ENCODE data around the gene NXPH1. TPM values are rescaled to one million over a fixed set of nuclear protein-coding genes. Genes with fewer than 3 reads are reported as not detected.

Gene NXPH1
- total and polyA plus RNA-seq, 2 experiments from 2014 or later = not detected

GRCh38 chr7:8436965-8437364 is 3.6 kb downstream of the NXPH1 start:
- H3K9me3 ChIP-seq (ENCODE audit: low read depth) = no peaks in the 10 kb centered on the region
- H3K36me3 ChIP-seq (ENCODE audit: low read depth) = no peaks in the 10 kb centered on the region
- no peak overlapping the region for H2AFZ ChIP-seq
- no peaks in the 10 kb centered on the region for H3F3A ChIP-seq (ENCODE audit: insufficient read depth)
- H3K4me1 ChIP-seq (ENCODE audit: insufficient read depth) = no peaks in the 10 kb centered on the region
- TF ChIP-seq EZH2phosphoT487 (IDR thresholded peaks at IDR 0.05; ENCODE audit: insufficient read depth, low read depth) (no peak), EZH2 (IDR thresholded peaks at IDR 0.05; ENCODE audit: insufficient read depth, poor library complexity, severe bottlenecking) (no peak)
- no peaks in the 10 kb centered on the region for H3K9me2 ChIP-seq (ENCODE audit: insufficient read depth)
- H3K4me2 ChIP-seq (ENCODE audit: unreplicated experiment) = no peak overlapping the region
- no peaks in the 10 kb centered on the region for H3K79me2 ChIP-seq (ENCODE audit: insufficient read depth)
- no peak overlapping the region for H3K9ac ChIP-seq
- H3K4me3 ChIP-seq = no peak overlapping the region
- no peaks in the 10 kb centered on the region for H4K20me1 ChIP-seq (ENCODE audit: insufficient read depth)
- in situ Hi-C loops (cut with MboI) = no loop called here
- peaks cover 66% of the 10 kb centered on the region for H3K27me3 ChIP-seq (replicated peaks; ENCODE audit: insufficient read depth)
- WGBS, 2 experiments (ENCODE audit: low coverage in 1 of 2, low lambda C conversion rate in 2 of 2, missing lambda C conversion rate in 2 of 2) = 4 to 5% methylated on average over 15 of the region's 15 CpGs
- DNase-seq = peak; percentile 12
- H3K27ac ChIP-seq = no peak overlapping the region

GRCh38 chr7:8437606-8438005 is 4.2 kb downstream of the NXPH1 start:
- in situ Hi-C loops (cut with MboI) = no loop called here
- no peaks in the 10 kb centered on the region for H3K4me1 ChIP-seq (ENCODE audit: insufficient read depth)
- no peaks in the 10 kb centered on the region for H3K79me2 ChIP-seq (ENCODE audit: insufficient read depth)
- no peak overlapping the region for H3K9ac ChIP-seq
- no peak overlapping the region for H3K27ac ChIP-seq
- peaks cover 65% of the 10 kb centered on the region for H3K27me3 ChIP-seq (replicated peaks; ENCODE audit: insufficient read depth)
- no peaks in the 10 kb centered on the region for H3K9me2 ChIP-seq (ENCODE audit: insufficient read depth)
- H2AFZ ChIP-seq = no peak overlapping the region
- DNase-seq = no peak
- WGBS, 2 experiments (ENCODE audit: low coverage in 1 of 2, low lambda C conversion rate in 2 of 2, missing lambda C conversion rate in 2 of 2) = 6 to 7% methylated on average over 8 of the region's 8 CpGs
- no peaks in the 10 kb centered on the region for H3K9me3 ChIP-seq (ENCODE audit: low read depth)
- H3K4me2 ChIP-seq (ENCODE audit: unreplicated experiment) = no peak overlapping the region
- no peaks in the 10 kb centered on the region for H4K20me1 ChIP-seq (ENCODE audit: insufficient read depth)
- no peak for TF ChIP-seq EZH2 (IDR thresholded peaks at IDR 0.05; ENCODE audit: insufficient read depth, poor library complexity, severe bottlenecking)
- no peak for TF ChIP-seq EZH2phosphoT487 (IDR thresholded peaks at IDR 0.05; ENCODE audit: insufficient read depth, low read depth)
- no peaks in the 10 kb centered on the region for H3K36me3 ChIP-seq (ENCODE audit: low read depth)
- H3F3A ChIP-seq (ENCODE audit: insufficient read depth) = no peaks in the 10 kb centered on the region
- H3K4me3 ChIP-seq = no peak overlapping the region

GRCh38 chr7:8440670-8441069 is 7.3 kb downstream of the NXPH1 start:
- H3F3A ChIP-seq (ENCODE audit: insufficient read depth) = no peaks in the 10 kb centered on the region
- DNase-seq = no peak
- no peaks in the 10 kb centered on the region for H3K9me3 ChIP-seq (ENCODE audit: low read depth)
- H3K79me2 ChIP-seq (ENCODE audit: insufficient read depth) = no peaks in the 10 kb centered on the region
- WGBS, 2 experiments (ENCODE audit: low coverage in 1 of 2, low lambda C conversion rate in 2 of 2, missing lambda C conversion rate in 2 of 2) = 3 to 8% methylated on average over 8 of the region's 8 CpGs
- no peaks in the 10 kb centered on the region for H3K36me3 ChIP-seq (ENCODE audit: low read depth)
- no peak for TF ChIP-seq EZH2 (IDR thresholded peaks at IDR 0.05; ENCODE audit: insufficient read depth, poor library complexity, severe bottlenecking)
- H4K20me1 ChIP-seq (ENCODE audit: insufficient read depth) = no peaks in the 10 kb centered on the region
- H3K27ac ChIP-seq = no peak overlapping the region
- no peak overlapping the region for H2AFZ ChIP-seq
- no peak overlapping the region for H3K4me3 ChIP-seq
- no peaks in the 10 kb centered on the region for H3K9me2 ChIP-seq (ENCODE audit: insufficient read depth)
- no peak overlapping the region for H3K9ac ChIP-seq
- H3K4me2 ChIP-seq (ENCODE audit: unreplicated experiment) = no peak overlapping the region
- H3K27me3 ChIP-seq (replicated peaks; ENCODE audit: insufficient read depth) = peaks cover 34% of the 10 kb centered on the region
- H3K4me1 ChIP-seq (ENCODE audit: insufficient read depth) = no peaks in the 10 kb centered on the region
- in situ Hi-C loops (cut with MboI) = no loop called here

- Histone ChIP-seq H2AFZ (no peak overlapping the region), H3K27me3 (replicated peaks; ENCODE audit: insufficient read depth) (peaks cover 27% of the 10 kb centered on the region), H3K4me2 (ENCODE audit: unreplicated experiment) (no peak overlapping the region), H3K9ac (no peak overlapping the region), H3K27ac (no peak overlapping the region), H3K4me3 (no peak overlapping the region), H3K79me2 (ENCODE audit: insufficient read depth) (no peaks in the 10 kb centered on the region), H3K36me3 (ENCODE audit: low read depth) (no peaks in the 10 kb centered on the region), H3K9me3 (ENCODE audit: low read depth) (no peaks in the 10 kb centered on the region), H4K20me1 (ENCODE audit: insufficient read depth) (no peaks in the 10 kb centered on the region), H3K4me1 (ENCODE audit: insufficient read depth) (no peaks in the 10 kb centered on the region), H3F3A (ENCODE audit: insufficient read depth) (no peaks in the 10 kb centered on the region), H3K9me2 (ENCODE audit: insufficient read depth) (no peaks in the 10 kb centered on the region)
- in situ Hi-C loops (cut with MboI) = no loop called here
- WGBS, 2 experiments (ENCODE audit: low coverage in 1 of 2, low lambda C conversion rate in 2 of 2, missing lambda C conversion rate in 2 of 2) = 4 to 7% methylated on average over 41 to 42 of the region's 42 CpGs
- TF ChIP-seq EZH2phosphoT487 (IDR thresholded peaks at IDR 0.05; ENCODE audit: insufficient read depth, low read depth) (no peak), EZH2 (IDR thresholded peaks at IDR 0.05; ENCODE audit: insufficient read depth, poor library complexity, severe bottlenecking) (no peak)
- DNase-seq = no peak
Observed at GRCh38 chr7:8441106-8441965, 7.9 kb downstream of the NXPH1 start.
